Hematopoietic multipotent progenitor cell treated with erythropoietin and hydrocortisone succinate and interleukin-3 and kit ligand, for 17 days (in vitro differentiated cells): ENCODE results near the gene ZSCAN9.

ENCODE experiments used
- DNase-seq: peaks from one replicate; pipeline ENCODE4 v3.0.0-alpha.2; 2015; ENCODE audit warnings: low spot score

ZSCAN9 gene

GRCh38 chr6:28220257-28221133, 4.6 kb upstream of the ZSCAN9 start:
- no peak for DNase-seq

GRCh38 chr6:28224131-28225055, 682 bp upstream of the ZSCAN9 start:
- DNase-seq = no peak

- no peak for DNase-seq
These were observed 1.4 kb downstream of the ZSCAN9 start for GRCh38 chr6:28226460-28226859.

GRCh38 chr6:28232785-28233184, 7.7 kb downstream of the ZSCAN9 start:
- DNase-seq = no peak

- DNase-seq = no peak
These were observed 10.9 kb downstream of the ZSCAN9 start for GRCh38 chr6:28235912-28236452.

- no peak for DNase-seq
These were observed 14.6 kb downstream of the ZSCAN9 start for GRCh38 chr6:28239636-28240035.

GRCh38 chr6:28240471-28240870, 15.4 kb downstream of the ZSCAN9 start:
- DNase-seq = no peak

GRCh38 chr6:28243946-28244345, 18.9 kb downstream of the ZSCAN9 start:
- DNase-seq = no peak

GRCh38 chr6:28245206-28245941, 20.3 kb downstream of the ZSCAN9 start:
- DNase-seq = no peak

GRCh38 chr6:28248916-28249315, 23.8 kb downstream of the ZSCAN9 start:
- no peak for DNase-seq

- DNase-seq = no peak
These were observed 25.7 kb downstream of the ZSCAN9 start for GRCh38 chr6:28250747-28251146.

GRCh38 chr6:28251661-28252008, 26.6 kb downstream of the ZSCAN9 start:
- DNase-seq = peak; percentile 20

- DNase-seq = peak; percentile 62
These were observed 27.2 kb downstream of the ZSCAN9 start, which contains the start of gene ZKSCAN4 for GRCh38 chr6:28252009-28252975. TSS of gene ZKSCAN4 (minus strand) at chr6:28252269. CDS start at chr6:28251980, 289 bp downstream.

GRCh38 chr6:28254121-28254519, 29.0 kb downstream of the ZSCAN9 start:
- DNase-seq = peak; percentile 21

- no peak for DNase-seq
These were observed 32.0 kb downstream of the ZSCAN9 start for GRCh38 chr6:28257042-28257441.

- DNase-seq = peak; percentile 28
These were observed 34.1 kb downstream of the ZSCAN9 start, which contains the start of gene NKAPL for GRCh38 chr6:28258877-28259777. TSS of gene NKAPL (plus strand) at chr6:28259297. CDS start at chr6:28259372, 75 bp downstream.

- DNase-seq = no peak
These were observed 38.8 kb downstream of the ZSCAN9 start for GRCh38 chr6:28263922-28264321.

GRCh38 chr6:28264834-28265401, 39.8 kb downstream of the ZSCAN9 start:
- no peak for DNase-seq

- DNase-seq = no peak
These were observed 41.5 kb downstream of the ZSCAN9 start for GRCh38 chr6:28266563-28266961.
